Hepatocyte (in vitro differentiated cells): ENCODE results near the gene SENP2. TPM values are rescaled to one million over a fixed set of nuclear protein-coding genes. Genes with fewer than 3 reads are reported as not detected.
A peak's percentile ranks its signal among the peaks of the same experiment; 100 is the strongest.

Experiments used
- DNase-seq: peaks from one replicate; pipeline ENCODE4 v3.0.0-alpha.2; 2016; ENCODE audit warnings: low spot score
- H2AFZ ChIP-seq: fragments of 200-600 bp; sonication (generic); 2 replicates; pipeline ENCODE4 v1.6.0; 2016; ENCODE audit warnings: antibody characterized with exemption, mild to moderate bottlenecking
- H3K27ac ChIP-seq: fragments of 200-600 bp; sonication (generic); 2 replicates; pipeline ENCODE4 v1.5.1; 2016; ENCODE audit warnings: mild to moderate bottlenecking
- H3K27me3 ChIP-seq: fragments of 200-600 bp; sonication (generic); 2 replicates; pipeline ENCODE4 v1.6.1; 2016
- H3K36me3 ChIP-seq: fragments of 200-600 bp; sonication (generic); replicated peaks from 2 replicates; pipeline ENCODE4 v1.5.1; 2016; ENCODE audit warnings: low read depth; ENCODE audit not compliant: insufficient read depth
- H3K4me1 ChIP-seq: fragments of 200-600 bp; sonication (generic); 2 replicates; pipeline ENCODE4 v1.5.1; 2016; ENCODE audit warnings: mild to moderate bottlenecking, moderate library complexity; ENCODE audit not compliant: insufficient read depth
- H3K4me2 ChIP-seq: fragments of 200-600 bp; sonication (generic); 2 replicates; pipeline ENCODE4 v1.6.0; 2016
- H3K4me3 ChIP-seq: fragments of 200-600 bp; sonication (generic); 2 replicates; pipeline ENCODE4 v1.5.1; 2016; ENCODE audit warnings: mild to moderate bottlenecking
- H3K79me2 ChIP-seq: fragments of 200-600 bp; sonication (generic); 2 replicates; pipeline ENCODE4 v1.6.0; 2017; ENCODE audit warnings: mild to moderate bottlenecking
- H3K9me2 ChIP-seq: fragments of 200-600 bp; sonication (generic); replicated peaks from 2 replicates; pipeline ENCODE4 v1.6.0; 2017; ENCODE audit warnings: mild to moderate bottlenecking; ENCODE audit not compliant: insufficient read depth
- H3K9me3 ChIP-seq: fragments of 200-600 bp; sonication (generic); 2 replicates; pipeline ENCODE4 v1.5.1; 2016; ENCODE audit warnings: low read depth, mild to moderate bottlenecking
- H4K20me1 ChIP-seq: fragments of 200-600 bp; sonication (generic); 2 replicates; pipeline ENCODE4 v1.6.0; 2016; ENCODE audit warnings: mild to moderate bottlenecking; ENCODE audit not compliant: insufficient read depth, poor library complexity, severe bottlenecking
- CTCF ChIP-seq: fragments of 200-600 bp; sonication (generic); IDR thresholded peaks from 2 replicates; pipeline ENCODE4 v1.5.1; 2016; ENCODE audit warnings: antibody characterized with exemption, mild to moderate bottlenecking; ENCODE audit not compliant: poor library complexity
- EZH2 ChIP-seq: fragments of 200-600 bp; sonication (generic); IDR thresholded peaks from 2 replicates; pipeline ENCODE4 v1.6.1; 2016; ENCODE audit warnings: antibody characterized with exemption, mild to moderate bottlenecking, borderline replicate concordance
- EZH2phosphoT487 ChIP-seq: fragments of 200-600 bp; sonication (generic); IDR thresholded peaks from one replicate; pipeline ENCODE4 v1.6.1; 2018; ENCODE audit warnings: antibody characterized with exemption, mild to moderate bottlenecking, low read depth, moderate library complexity; ENCODE audit not compliant: unreplicated experiment, severe bottlenecking
- WGBS: methylation state at CpG from one replicate; pipeline ENCODE4 v1.1.6; 2016; ENCODE audit warnings: low lambda C conversion rate; ENCODE audit errors: missing lambda C conversion rate; 5-methylcytosine and 5-hydroxymethylcytosine counted together
- polyA plus RNA-seq: library from polyadenylated mRNA; unstranded; fragments of >200 nt; fragmentation: Nextera tagmentation; extraction: Ambion mirVana; gene quantifications from 2 replicates; pipeline ENCODE4 v1.2.1, GENCODE V29; 2016
- total RNA-seq: library from RNA; depleted of rRNA; stranded (reverse); fragments of >200 nt; gene quantifications from 2 replicates; pipeline ENCODE4 v1.2.3, GENCODE V29; 2014

SENP2 gene
- total and polyA plus RNA-seq, 2 experiments from 2014 or later = 29.3 to 34.8 TPM

- Histone ChIP-seq H3K4me3 (no peak overlapping the region), H3K27ac (peak overlapping the region; percentile 82), H3K4me2 (no peak overlapping the region), H4K20me1 (no peaks in the 10 kb centered on the region), H3K9me3 (no peaks in the 10 kb centered on the region), H3K36me3 (no peaks in the 10 kb centered on the region), H3K79me2 (no peaks in the 10 kb centered on the region), H3K9me2 (no peaks in the 10 kb centered on the region), H3K27me3 (no peaks in the 10 kb centered on the region), H3K4me1 (peaks cover 20% of the 10 kb centered on the region), H2AFZ (no peak overlapping the region)
- WGBS = 93% methylated on average over 3 of the region's 4 CpGs
- no peak for TF ChIP-seq EZH2
- no peak for TF ChIP-seq CTCF
- no peak for TF ChIP-seq EZH2phosphoT487
- DNase-seq = no peak
These were observed 45.0 kb downstream of the SENP2 start for GRCh38 chr3:185631108-185631507.

DNA sequence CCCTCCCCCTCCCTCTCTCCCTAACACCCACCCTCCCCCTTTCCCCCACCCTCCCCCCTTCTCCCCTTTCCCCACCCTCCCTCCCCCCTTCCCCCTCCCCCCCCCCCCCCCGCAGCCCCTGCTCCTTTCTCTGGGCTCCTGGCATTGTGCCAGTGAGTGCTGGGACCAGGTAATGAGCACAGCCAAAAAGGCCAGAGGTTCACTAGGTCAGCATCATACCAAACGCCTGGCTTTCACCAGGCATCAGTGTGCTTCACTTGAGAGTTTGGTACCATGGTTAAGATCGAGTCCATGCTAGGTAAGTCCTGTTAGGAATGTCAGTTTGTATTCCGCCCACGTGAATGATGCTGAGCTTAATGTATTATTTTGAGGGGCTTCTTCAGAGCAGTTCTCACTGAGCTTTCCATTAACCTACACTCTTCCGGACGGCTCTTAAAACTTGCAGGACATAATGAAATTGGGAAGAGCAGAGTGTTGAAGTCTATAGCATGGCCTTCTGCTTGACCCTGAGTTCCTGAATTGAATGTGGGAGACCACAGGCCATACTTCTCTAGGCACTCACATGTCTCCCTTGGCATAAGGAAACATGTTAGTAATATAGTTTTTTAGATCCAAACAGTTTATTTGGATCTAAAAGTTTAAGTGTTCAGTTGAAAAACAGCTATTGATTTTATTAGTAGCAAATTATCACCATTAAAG, 45.6 kb downstream of the SENP2 start:
- no peaks in the 10 kb centered on the region for H3K36me3 ChIP-seq

GRCh38 chr3:185632996-185633395, 46.9 kb downstream of the SENP2 start:
- no peak for DNase-seq
- Histone ChIP-seq H3K4me1 (peaks cover 20% of the 10 kb centered on the region), H3K36me3 (no peaks in the 10 kb centered on the region), H3K27me3 (no peaks in the 10 kb centered on the region), H3K27ac (no peak overlapping the region), H2AFZ (no peak overlapping the region), H3K4me2 (no peak overlapping the region), H3K9me2 (no peaks in the 10 kb centered on the region), H3K79me2 (no peaks in the 10 kb centered on the region), H4K20me1 (no peaks in the 10 kb centered on the region), H3K9me3 (no peaks in the 10 kb centered on the region), H3K4me3 (no peak overlapping the region)
- WGBS = 95% methylated on average over 4 of the region's 4 CpGs
- TF ChIP-seq EZH2 (no peak), EZH2phosphoT487 (no peak), CTCF (no peak)

More for the DNA sequence above, 45.6 kb downstream of the SENP2 start:
- TF ChIP-seq CTCF (no peak), EZH2phosphoT487 (no peak), EZH2 (no peak)
- Histone ChIP-seq H3K4me1 (peaks cover 20% of the 10 kb centered on the region), H3K79me2 (no peaks in the 10 kb centered on the region), H2AFZ (no peak overlapping the region), H3K27ac (no peak overlapping the region), H4K20me1 (no peaks in the 10 kb centered on the region), H3K4me2 (no peak overlapping the region), H3K9me2 (no peaks in the 10 kb centered on the region), H3K4me3 (no peak overlapping the region), H3K27me3 (no peaks in the 10 kb centered on the region), H3K9me3 (no peaks in the 10 kb centered on the region)
- no peak for DNase-seq
- WGBS = 90% methylated on average over 7 of the region's 7 CpGs
